ENCODE results near the gene MRPS31. TPM values are rescaled to one million over a fixed set of nuclear protein-coding genes. Genes with fewer than 3 reads are reported as not detected.

Gene MRPS31
- total RNA-seq, 4 donors from 2014 or later, result 9.8 to 19.6 (median 17.4) TPM

- no peak for DNase-seq (ENCODE audit: low spot score)
- no peak for ATAC-seq (ENCODE audit: low FRiP score)
- TF ChIP-seq CTCF (IDR thresholded peaks at IDR 0.05), result no peak
Measured at GRCh38 chr13:40812102-40812501, 41.1 kb upstream of the MRPS31 start.

- no peak for ATAC-seq (ENCODE audit: low FRiP score)
- TF ChIP-seq CTCF (IDR thresholded peaks at IDR 0.05), result no peak
- DNase-seq (ENCODE audit: low spot score), result no peak
Measured at GRCh38 chr13:40809471-40809870, 38.5 kb upstream of the MRPS31 start.

- DNase-seq (ENCODE audit: low spot score) (no peak), ATAC-seq (ENCODE audit: low FRiP score) (no peak)
- TF ChIP-seq CTCF (IDR thresholded peaks at IDR 0.05), result no peak
Measured at GRCh38 chr13:40806241-40806640, 35.3 kb upstream of the MRPS31 start.

GRCh38 chr13:40803316-40803715, 32.3 kb upstream of the MRPS31 start:
- no peak for TF ChIP-seq CTCF (IDR thresholded peaks at IDR 0.05)
- no peak for ATAC-seq (ENCODE audit: low FRiP score)
- no peak for DNase-seq (ENCODE audit: low spot score)

GRCh38 chr13:40801255-40802217, 30.5 kb upstream of the MRPS31 start:
- DNase-seq (ENCODE audit: low spot score) (no peak), ATAC-seq (ENCODE audit: low FRiP score) (no peak)
- no peak for TF ChIP-seq CTCF (IDR thresholded peaks at IDR 0.05)

GRCh38 chr13:40800559-40800958, 29.6 kb upstream of the MRPS31 start:
- DNase-seq (ENCODE audit: low spot score), result no peak
- no peak for ATAC-seq (ENCODE audit: low FRiP score)
- TF ChIP-seq CTCF (IDR thresholded peaks at IDR 0.05), result no peak

GRCh38 chr13:40799508-40799907, 28.5 kb upstream of the MRPS31 start:
- DNase-seq (ENCODE audit: low spot score), result no peak
- TF ChIP-seq CTCF (IDR thresholded peaks at IDR 0.05), result no peak
- no peak for ATAC-seq (ENCODE audit: low FRiP score)

Measured in omental fat pad (tissue), 4 donors.